Neural progenitor cell (in vitro differentiated cells): ENCODE measurements around the gene MAMLD1. TPM values are rescaled to one million over a fixed set of nuclear protein-coding genes. Genes with fewer than 3 reads are reported as not detected.
A peak's percentile ranks its signal among the peaks of the same experiment; 100 is the strongest.

Experiments used
- DNase-seq: peaks from one replicate; pipeline ENCODE4 v3.0.0-alpha.2; 2016; ENCODE audit warnings: low spot score
- H2AFZ ChIP-seq: fragments of 200-600 bp; sonication (generic); replicated peaks from 2 replicates; pipeline ENCODE4 v1.6.1; 2016; ENCODE audit warnings: antibody characterized with exemption
- H3F3A ChIP-seq: fragments of 200-600 bp; sonication (generic); 2 replicates; pipeline ENCODE4 v1.6.1; 2016; ENCODE audit warnings: antibody characterized with exemption, low read depth
- H3K27ac ChIP-seq: fragments of 200-600 bp; sonication (generic); 2 replicates; pipeline ENCODE4 v1.5.1; 2016; ENCODE audit warnings: mild to moderate bottlenecking
- H3K27me3 ChIP-seq: fragments of 200-600 bp; sonication (generic); 2 replicates; pipeline ENCODE4 v1.6.1; 2016; ENCODE audit warnings: mild to moderate bottlenecking, moderate library complexity
- H3K36me3 ChIP-seq: fragments of 200-600 bp; sonication (generic); 2 replicates; pipeline ENCODE4 v1.5.1; 2016
- H3K4me1 ChIP-seq: fragments of 200-600 bp; sonication (generic); 2 replicates; pipeline ENCODE4 v1.6.1; 2016; ENCODE audit warnings: mixed run types
- H3K4me2 ChIP-seq: fragments of 200-600 bp; sonication (generic); 2 replicates; pipeline ENCODE4 v1.6.1; 2016
- H3K4me3 ChIP-seq: fragments of 200-600 bp; sonication (generic); 2 replicates; pipeline ENCODE4 v1.5.1; 2016
- H3K79me2 ChIP-seq: fragments of 200-600 bp; sonication (generic); 2 replicates; pipeline ENCODE4 v1.6.1; 2016; ENCODE audit warnings: low read depth
- H3K9ac ChIP-seq: fragments of 200-600 bp; sonication (generic); 2 replicates; pipeline ENCODE4 v1.6.1; 2016
- H3K9me3 ChIP-seq: fragments of 200-600 bp; sonication (generic); 2 replicates; pipeline ENCODE4 v1.5.1; 2016; ENCODE audit warnings: low read depth
- H4K20me1 ChIP-seq: fragments of 200-600 bp; sonication (generic); 2 replicates; pipeline ENCODE4 v1.6.1; 2016; ENCODE audit warnings: low read depth
- H3K27ac Mint-ChIP-seq: 3 replicates; pipeline ENCODE4 v1.8.0; 2021; ENCODE audit warnings: mixed read lengths
- H3K27me3 Mint-ChIP-seq: 2 replicates; pipeline ENCODE4 v1.8.0; 2022; ENCODE audit warnings: low read depth, mild to moderate bottlenecking, inconsistent platforms, moderate library complexity, mixed read lengths; ENCODE audit not compliant: insufficient read depth
- H3K36me3 Mint-ChIP-seq: 3 replicates; pipeline ENCODE4 v1.8.0; 2021; ENCODE audit warnings: mixed read lengths
- H3K4me1 Mint-ChIP-seq: 3 replicates; pipeline ENCODE4 v1.8.0; 2021; ENCODE audit warnings: mixed read lengths
- H3K4me3 Mint-ChIP-seq: 3 replicates; pipeline ENCODE4 v1.8.0; 2021; ENCODE audit warnings: mild to moderate bottlenecking, moderate library complexity, mixed read lengths
- H3K9me3 Mint-ChIP-seq: 3 replicates; pipeline ENCODE4 v1.8.0; 2020; ENCODE audit warnings: mixed read lengths
- CTCF ChIP-seq: fragments of 200-600 bp; sonication (generic); IDR thresholded peaks from 2 replicates; pipeline ENCODE4 v1.5.1; 2017; ENCODE audit warnings: antibody characterized with exemption, mild to moderate bottlenecking
- EZH2 ChIP-seq: fragments of 200-600 bp; sonication (generic); IDR thresholded peaks from 2 replicates; pipeline ENCODE4 v1.6.1; 2017; ENCODE audit warnings: antibody characterized with exemption, mild to moderate bottlenecking, moderate library complexity
- EZH2phosphoT487 ChIP-seq: fragments of 200-600 bp; sonication (generic); IDR thresholded peaks from 2 replicates; pipeline ENCODE4 v1.6.1; 2017; ENCODE audit warnings: antibody characterized with exemption
- total RNA-seq: library from RNA; depleted of rRNA; stranded (reverse); fragments of >200 nt; gene quantifications from 2 replicates; pipeline ENCODE4 v1.2.3, GENCODE V29; 2015; ENCODE audit warnings: low replicate concordance

Gene MAMLD1
- total RNA-seq: 0.25 TPM in 1 of 2 replicates, not detected in the other

- H3K27ac Mint-ChIP-seq: no peak within 1 kb of the TSS
- H3K4me2 ChIP-seq: peak within 1 kb of the TSS; percentile 71
- peak; percentile 29 for DNase-seq
Observed at GRCh38 chrX:150362599-150363481, at the start of gene MAMLD1. TSS of gene MAMLD1 (plus strand) at chrX:150363317. CDS start at chrX:150445517, 82,200 bp downstream.

GRCh38 chrX:150313514-150313913, 49.6 kb upstream of the MAMLD1 start:
- H3K79me2 ChIP-seq: no peaks in the 10 kb centered on the region
- H3K9ac ChIP-seq: no peak overlapping the region
- H3K27me3 ChIP-seq: no peaks in the 10 kb centered on the region
- peaks cover 2% of the 10 kb centered on the region for H3K36me3 Mint-ChIP-seq
- no peaks in the 10 kb centered on the region for H4K20me1 ChIP-seq
- no peak overlapping the region for H3K4me2 ChIP-seq
- H3K9me3 ChIP-seq: no peaks in the 10 kb centered on the region
- H2AFZ ChIP-seq: no peak overlapping the region
- H3K4me3 Mint-ChIP-seq: no peak overlapping the region
- no peaks in the 10 kb centered on the region for H3K36me3 ChIP-seq
- H3K9me3 Mint-ChIP-seq: peaks cover 11% of the 10 kb centered on the region
- peaks cover 2% of the 10 kb centered on the region for H3K27me3 Mint-ChIP-seq
- H3F3A ChIP-seq: no peaks in the 10 kb centered on the region
- no peaks in the 10 kb centered on the region for H3K4me1 Mint-ChIP-seq
- no peaks in the 10 kb centered on the region for H3K4me1 ChIP-seq
- no peak overlapping the region for H3K4me3 ChIP-seq
- TF ChIP-seq EZH2phosphoT487: no peak
- TF ChIP-seq CTCF: no peak
- no peak for TF ChIP-seq EZH2
- DNase-seq: no peak
- H3K27ac Mint-ChIP-seq: no peak overlapping the region
- no peak overlapping the region for H3K27ac ChIP-seq

More at GRCh38 chrX:150362599-150363481, at the start of gene MAMLD1:
- Mint-ChIP-seq H3K4me1 (peaks cover 17% of the 10 kb centered on the region), H3K4me3 (peak within 1 kb of the TSS; percentile 87), H3K27me3 (peaks cover 30% of the 10 kb centered on the region), H3K36me3 (no peaks in the 10 kb centered on the region), H3K9me3 (peaks cover 23% of the 10 kb centered on the region)
- Histone ChIP-seq H3K4me3 (peak within 1 kb of the TSS; percentile 55), H3K4me1 (no peaks in the 10 kb centered on the region), H3K27me3 (peaks cover 80% of the 10 kb centered on the region), H4K20me1 (no peaks in the 10 kb centered on the region), H3K27ac (no peak within 1 kb of the TSS), H2AFZ (peak within 1 kb of the TSS; percentile 59), H3F3A (peaks cover 8% of the 10 kb centered on the region), H3K79me2 (no peaks in the 10 kb centered on the region), H3K9ac (no peak within 1 kb of the TSS), H3K9me3 (no peaks in the 10 kb centered on the region), H3K36me3 (no peaks in the 10 kb centered on the region)
- TF ChIP-seq EZH2 (peak; percentile 73), CTCF (no peak), EZH2phosphoT487 (peak; percentile 74)

GRCh38 chrX:150314186-150314585, 48.9 kb upstream of the MAMLD1 start:
- Mint-ChIP-seq H3K36me3 (peaks cover 2% of the 10 kb centered on the region), H3K27me3 (peaks cover 2% of the 10 kb centered on the region), H3K4me3 (no peak overlapping the region), H3K27ac (no peak overlapping the region), H3K9me3 (peaks cover 9% of the 10 kb centered on the region), H3K4me1 (no peaks in the 10 kb centered on the region)
- Histone ChIP-seq H4K20me1 (no peaks in the 10 kb centered on the region), H3K27me3 (no peaks in the 10 kb centered on the region), H3K9ac (no peak overlapping the region), H3K27ac (no peak overlapping the region), H3F3A (no peaks in the 10 kb centered on the region), H3K9me3 (no peaks in the 10 kb centered on the region), H3K4me2 (no peak overlapping the region), H3K4me1 (no peaks in the 10 kb centered on the region), H2AFZ (no peak overlapping the region), H3K4me3 (no peak overlapping the region), H3K36me3 (no peaks in the 10 kb centered on the region), H3K79me2 (no peaks in the 10 kb centered on the region)
- no peak for TF ChIP-seq EZH2phosphoT487
- no peak for TF ChIP-seq EZH2
- TF ChIP-seq CTCF: no peak
- DNase-seq: no peak
